H1 (cell line): ENCODE data around the gene PIP5K1C. TPM values are rescaled to one million over a fixed set of nuclear protein-coding genes. Genes with fewer than 3 reads are reported as not detected.

Experiments used
- CTCF ChIA-PET: fragments of 300-600 bp; sonication (Branson Sonifier 250); formaldehyde crosslinking; loops from one replicate; lab custom pipeline; 2021; ENCODE audit not compliant: partially characterized antibody; lab: Charles Lee
- POLR2A ChIA-PET: fragments of 300-600 bp; sonication (Branson Sonifier 250); formaldehyde crosslinking; loops from one replicate; lab custom pipeline; 2021; ENCODE audit warnings: inconsistent platforms; ENCODE audit not compliant: partially characterized antibody; lab: Charles Lee
- DNase-seq, 2 experiments: peaks; one replicate each; pipeline versions ENCODE4 v3.0.0 to v3.0.0-alpha.2; 2010 to 2022; ENCODE audit warnings: low spot score in 2 of 2, low read depth in 1 of 2, mixed read lengths in 1 of 2
- FAIRE-seq: peaks from 2 replicates; lab custom pipeline; 2011; peaks lifted over from hg19 to GRCh38; lab: Jason Lieb, UNC
- H2AFZ ChIP-seq: 2 replicates; pipeline ENCODE4 v1.8.1; 2012; ENCODE audit warnings: low read length, inconsistent platforms
- H2AK5ac ChIP-seq: 2 replicates; pipeline ENCODE4 v1.6.1; 2013; ENCODE audit warnings: low read depth, low read length
- H2BK120ac ChIP-seq: replicated peaks from 2 replicates; pipeline ENCODE3; 2013; ENCODE audit warnings: low read depth, low read length, inconsistent platforms
- H2BK12ac ChIP-seq: 2 replicates; pipeline ENCODE4 v1.6.1; 2013; ENCODE audit warnings: low read depth, low read length
- H2BK15ac ChIP-seq: 2 replicates; pipeline ENCODE4 v1.6.1; 2013; ENCODE audit warnings: low read length
- H2BK20ac ChIP-seq: 2 replicates; pipeline ENCODE4 v1.6.1; 2013; ENCODE audit warnings: low read length
- H2BK5ac ChIP-seq: 2 replicates; pipeline ENCODE4 v1.6.1; 2013; ENCODE audit warnings: low read depth, low read length
- H3K14ac ChIP-seq: 2 replicates; pipeline ENCODE4 v1.6.1; 2013; ENCODE audit warnings: inconsistent platforms; ENCODE audit not compliant: insufficient read length
- H3K18ac ChIP-seq: 2 replicates; pipeline ENCODE4 v1.6.1; 2013; ENCODE audit warnings: low read length; ENCODE audit errors: extremely low read depth
- H3K23ac ChIP-seq: 2 replicates; pipeline ENCODE4 v1.6.1; 2013; ENCODE audit warnings: inconsistent platforms; ENCODE audit not compliant: insufficient read length
- H3K23me2 ChIP-seq: 2 replicates; pipeline ENCODE4 v1.6.1; 2013; ENCODE audit warnings: low read depth, low read length
- H3K27ac ChIP-seq: 2 replicates; pipeline ENCODE4 v1.6.1; 2011; ENCODE audit warnings: low read depth, low read length, inconsistent platforms
- H3K27me3 ChIP-seq, 4 experiments: replicated peaks in 1 of 4; 1 replicate in 1 of 4; 2 replicates in 3 of 4; pipeline versions ENCODE4 v1.6.1 to v1.8.1; 2011 to 2013; ENCODE audit warnings: low read length in 3 of 4, mild to moderate bottlenecking in 3 of 4, inconsistent platforms in 2 of 4, mixed read lengths in 2 of 4, moderate library complexity in 1 of 4; ENCODE audit not compliant: control insufficient read depth in 3 of 4, insufficient read depth in 3 of 4; ENCODE audit errors: extremely low read depth in 1 of 4
- H3K36me3 ChIP-seq, 4 experiments: 2 replicates each; pipeline versions ENCODE4 v1.6.1 to v1.8.1; 2011 to 2013; ENCODE audit warnings: mild to moderate bottlenecking in 4 of 4, low read length in 3 of 4, moderate library complexity in 2 of 4, control low read depth in 1 of 4, inconsistent platforms in 1 of 4; ENCODE audit not compliant: insufficient read depth in 4 of 4, control insufficient read depth in 2 of 4
- H3K4ac ChIP-seq: replicated peaks from 2 replicates; pipeline ENCODE3; 2013; ENCODE audit warnings: low read length, low read depth, mixed read lengths, inconsistent platforms; ENCODE audit not compliant: insufficient read length
- H3K4me1 ChIP-seq, 4 experiments: replicated peaks in 1 of 4; 1 replicate in 1 of 4; 2 replicates in 3 of 4; pipeline versions ENCODE4 v1.6.1 to v1.8.1; 2011 to 2013; ENCODE audit warnings: low read length in 3 of 4, inconsistent platforms in 2 of 4, mixed read lengths in 1 of 4; ENCODE audit not compliant: insufficient read depth in 4 of 4, control insufficient read depth in 3 of 4
- H3K4me2 ChIP-seq, 2 experiments: 2 replicates each; pipeline versions ENCODE4 v1.6.1 to v1.8.1; 2011 to 2013; ENCODE audit warnings: low read depth in 2 of 2, low read length in 2 of 2, control low read depth in 1 of 2, inconsistent platforms in 1 of 2, mild to moderate bottlenecking in 1 of 2; ENCODE audit not compliant: insufficient read depth in 1 of 2
- H3K4me3 ChIP-seq, 4 experiments: fragments of 200-600, 300-600 bp in 1 of 4; sonication (generic), shearing (Covaris generic), sonication (Bioruptor Twin) in 1 of 4; 2 replicates each; pipeline versions ENCODE4 v1.5.1 to v1.8.1; 2011 to 2016; ENCODE audit warnings: low read length in 4 of 4, low read depth in 3 of 4, control low read depth in 2 of 4, inconsistent platforms in 2 of 4, mild to moderate bottlenecking in 2 of 4, mixed read lengths in 1 of 4, moderate library complexity in 1 of 4; ENCODE audit not compliant: insufficient read depth in 2 of 4; ENCODE audit errors: extremely low read depth in 1 of 4
- H3K56ac ChIP-seq: replicated peaks from 2 replicates; pipeline ENCODE3; 2013; ENCODE audit warnings: low read depth, mild to moderate bottlenecking, mixed read lengths, low read length, inconsistent platforms; ENCODE audit not compliant: insufficient read length
- H3K79me1 ChIP-seq: 2 replicates; pipeline ENCODE4 v1.6.1; 2013; ENCODE audit warnings: low read depth, low read length, control low read depth
- H3K79me2 ChIP-seq, 2 experiments: 2 replicates each; pipeline versions ENCODE4 v1.6.1 to v1.8.1; 2012 to 2013; ENCODE audit warnings: low read length in 2 of 2, mild to moderate bottlenecking in 2 of 2, inconsistent platforms in 1 of 2; ENCODE audit not compliant: insufficient read depth in 2 of 2, control insufficient read depth in 1 of 2
- H3K9ac ChIP-seq, 4 experiments: replicated peaks in 1 of 4; 1 replicate in 1 of 4; 2 replicates in 3 of 4; pipeline versions ENCODE4 v1.6.1 to v1.8.1; 2011 to 2013; ENCODE audit warnings: low read depth in 3 of 4, low read length in 3 of 4, control low read depth in 2 of 4, mild to moderate bottlenecking in 2 of 4, moderate library complexity in 2 of 4, inconsistent platforms in 1 of 4; ENCODE audit errors: extremely low read depth in 1 of 4
- H3K9me3 ChIP-seq, 2 experiments: 2 replicates each; pipeline versions ENCODE4 v1.6.1 to v1.8.1; 2012 to 2013; ENCODE audit warnings: mild to moderate bottlenecking in 2 of 2, moderate library complexity in 2 of 2, control low read depth in 1 of 2, inconsistent platforms in 1 of 2, low read depth in 1 of 2, low read length in 1 of 2, mixed read lengths in 1 of 2; ENCODE audit not compliant: insufficient read depth in 2 of 2
- H4K20me1 ChIP-seq, 2 experiments: replicated peaks in 1 of 2; 2 replicates each; pipeline versions ENCODE3 to v1.8.1; 2011 to 2013; ENCODE audit warnings: inconsistent platforms in 2 of 2, low read length in 2 of 2, mild to moderate bottlenecking in 1 of 2; ENCODE audit not compliant: insufficient read depth in 2 of 2, control insufficient read depth in 1 of 2
- H4K5ac ChIP-seq: 2 replicates; pipeline ENCODE4 v1.6.1; 2013; ENCODE audit warnings: low read length, low read depth, mixed read lengths, inconsistent platforms; ENCODE audit not compliant: insufficient read length
- H4K8ac ChIP-seq: 2 replicates; pipeline ENCODE4 v1.8.0; 2013; ENCODE audit warnings: mild to moderate bottlenecking, moderate library complexity, low read length, inconsistent platforms; ENCODE audit not compliant: insufficient read depth; ENCODE audit errors: extremely low read depth
- H4K91ac ChIP-seq: replicated peaks from 2 replicates; pipeline ENCODE3; 2013; ENCODE audit warnings: low read length, mixed read lengths, inconsistent platforms; ENCODE audit not compliant: insufficient read length
- BACH1 ChIP-seq: IDR thresholded peaks from 2 replicates; pipeline ENCODE4 v1.6.1; 2012; ENCODE audit warnings: low read length, improper control_type of control experiment
- BCL11A ChIP-seq, 2 experiments: IDR thresholded peaks; one replicate each; pipeline ENCODE4 v1.6.1; 2011; ENCODE audit warnings: low read depth in 2 of 2, low read length in 2 of 2, mild to moderate bottlenecking in 2 of 2
- CBX5 ChIP-seq: fragments of 300-800, 300-1000 bp; sonication (generic); IDR thresholded peaks from 2 replicates; pipeline ENCODE4 v1.7.1; 2016; ENCODE audit warnings: antibody characterized with exemption, low read length, low read depth
- EGR1 ChIP-seq: IDR thresholded peaks from 2 replicates; pipeline ENCODE4 v1.6.1; 2011; ENCODE audit warnings: low read depth, low read length, borderline replicate concordance
- GTF2F1 ChIP-seq: IDR thresholded peaks from 2 replicates; pipeline ENCODE4 v1.6.1; 2012; ENCODE audit warnings: low read depth, low read length, improper control_type of control experiment, borderline replicate concordance
- HDAC6 ChIP-seq: IDR thresholded peaks from one replicate; pipeline ENCODE4 v1.7.1; 2012; ENCODE audit warnings: low read depth, mild to moderate bottlenecking, inconsistent platforms, low read length, moderate library complexity
- JUND ChIP-seq: IDR thresholded peaks from 2 replicates; pipeline ENCODE4 v1.6.1; 2011; ENCODE audit warnings: mild to moderate bottlenecking, improper control_type of control experiment, low read length
- NRF1 ChIP-seq: IDR thresholded peaks from 2 replicates; pipeline ENCODE4 v1.6.1; 2011; ENCODE audit warnings: mild to moderate bottlenecking, low read depth, low read length, improper control_type of control experiment
- SIRT6 ChIP-seq: IDR thresholded peaks from one replicate; pipeline ENCODE4 v1.7.1; 2012; ENCODE audit warnings: low read length, inconsistent platforms
- TBP ChIP-seq: IDR thresholded peaks from 2 replicates; pipeline ENCODE4 v1.6.1; 2011; ENCODE audit warnings: low read depth, low read length, improper control_type of control experiment
- TEAD4 ChIP-seq: IDR thresholded peaks from 2 replicates; pipeline ENCODE4 v1.6.1; 2012; ENCODE audit warnings: low read depth, low read length, inconsistent platforms, mixed read lengths
- ZNF274 ChIP-seq: IDR thresholded peaks from 2 replicates; pipeline ENCODE4 v1.7.0; 2012; ENCODE audit warnings: low read length, borderline replicate concordance; ENCODE audit errors: extremely low read depth
- WGBS, 2 experiments: shearing (Covaris generic) in 1 of 2; methylation state at CpG; one replicate each; pipeline versions ENCODE4 v1.1.6 to v1.1.7; 2013 to 2015; ENCODE audit warnings: low lambda C conversion rate in 2 of 2, mixed read lengths in 2 of 2, inconsistent platforms in 1 of 2, low coverage in 1 of 2, missing lambda C conversion rate in 1 of 2; ENCODE audit not compliant: insufficient replicate concordance in 2 of 2, insufficient coverage in 1 of 2, insufficient read length in 1 of 2; ENCODE audit errors: extremely low coverage in 1 of 2, missing lambda C conversion rate in 1 of 2; 5-methylcytosine and 5-hydroxymethylcytosine counted together
- polyA plus RNA-seq, 7 experiments: library from polyadenylated mRNA; depleted of rRNA in 3 of 7; stranded (reverse) in 5 of 7; unstranded in 2 of 7; fragments of >200 nt in 5 of 7; fragments of 200-250 nt in 2 of 7; gene quantifications; 1 replicate in 5 of 7; 2 replicates in 1 of 7; 4 replicates in 1 of 7; pipeline versions ENCODE4 v1.2.1 to v1.2.3, GENCODE V29; 2011 to 2013; ENCODE audit warnings: missing spikeins in 2 of 7, mixed read lengths in 2 of 7
- total RNA-seq: library from RNA; stranded (reverse); fragmentation: NEBNext Ultra II Directional; extraction: Animal tissue kit (Norgen Biotek cat#: 25700); gene quantifications from 2 replicates; pipeline ENCODE4 v1.2.1, GENCODE V29; 2021

The PIP5K1C gene
- total and polyA plus RNA-seq, 2 of the 8 experiments (the other 6 are each of a cell fraction or from before 2014, with no cell fraction given): 10.6 to 32.9 TPM

DNA sequence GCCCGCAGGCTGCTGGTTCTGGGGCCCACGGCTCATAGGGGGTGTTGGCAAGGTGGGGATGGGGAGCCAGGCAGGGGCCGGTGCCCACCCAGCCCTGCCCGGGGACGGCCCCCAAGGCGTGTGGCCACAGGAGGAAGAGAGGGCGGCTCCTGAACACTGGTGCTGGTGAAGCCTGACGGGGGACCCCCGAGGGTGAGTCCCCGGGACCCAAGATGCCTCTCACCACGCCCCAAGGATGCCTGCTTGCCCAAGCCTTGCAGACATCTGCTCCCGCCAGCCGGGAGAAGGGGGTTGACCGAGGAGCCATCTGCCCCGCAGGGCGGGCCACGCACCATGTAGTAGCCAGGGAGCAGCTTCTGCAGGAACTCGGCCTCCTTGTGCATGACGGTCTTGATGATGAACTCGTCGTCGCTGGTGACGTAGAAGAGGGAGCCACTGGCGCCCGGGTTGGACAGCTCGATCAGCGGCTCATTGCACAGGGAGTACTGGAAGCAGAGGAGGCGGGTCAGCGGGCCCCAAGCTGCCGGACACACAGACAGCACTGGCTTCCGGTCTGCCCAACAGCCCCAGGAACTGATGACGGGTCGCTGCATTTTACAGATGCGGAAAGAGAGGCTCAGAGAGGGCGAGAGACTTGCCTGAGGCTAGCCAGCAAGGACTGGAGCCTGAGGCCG is 44.1 kb downstream of the PIP5K1C start:
- WGBS, 2 experiments: 90% methylated on average over 33 of the region's 36 CpGs; no CpG with 5 or more reads in 1 of the 2 experiments
- Histone ChIP-seq H3K4ac (no peak overlapping the region), H3K4me3 (no peak overlapping the region), H3K18ac (no peak overlapping the region), H3K9ac (no peak overlapping the region), H3K14ac (no peak overlapping the region), H3K4me1 (no peaks in the 10 kb centered on the region), H2BK5ac (no peak overlapping the region), H4K20me1 (peaks cover 0 to 17% of the 10 kb centered on the region in 2 experiments), H3K23me2 (no peaks in the 10 kb centered on the region), H3K27me3 (no peaks in the 10 kb centered on the region), H4K91ac (no peak overlapping the region), H2AK5ac (no peak overlapping the region), H4K5ac (no peak overlapping the region), H2BK20ac (no peak overlapping the region), H3K4me2 (no peak overlapping the region), H3K36me3 (peaks cover 0 to 25% (median 9%) of the 10 kb centered on the region in 4 experiments; a peak in 6 of 8 replicates), H3K79me2 (no peaks in the 10 kb centered on the region), H3K27ac (no peak overlapping the region), H2BK12ac (no peak overlapping the region), H3K79me1 (no peaks in the 10 kb centered on the region), H2BK120ac (no peak overlapping the region), H4K8ac (no peak overlapping the region), H2AFZ (no peak overlapping the region), H3K9me3 (no peaks in the 10 kb centered on the region), H3K56ac (no peak overlapping the region), H2BK15ac (no peak overlapping the region), H3K23ac (no peak overlapping the region)
- no peak for DNase-seq
- ChIA-PET CTCF (interaction anchor here (0.6 to 3.9 kb wide), 14 partner anchors 8 to 445 kb away, joined by 3 to 25 read pairs (median 3); partner anchors contain the start of genes GIPC3 and TJP3), POLR2A (interaction anchor here (0.7 kb wide), 1 partner anchor 11 kb away, joined by 3 read pairs; no protein-coding TSS in a partner anchor)
- TF ChIP-seq TEAD4 (no peak), SIRT6 (no peak), ZNF274 (no peak), TBP (no peak), EGR1 (no peak), CBX5 (no peak), BACH1 (no peak), BCL11A (IDR thresholded peaks at IDR 0.05; ENCODE audit: low read depth in 2 of 2, low read length in 2 of 2) (no peak), GTF2F1 (no peak), NRF1 (no peak), HDAC6 (no peak), JUND (no peak)
- no peak for FAIRE-seq
